Upper lobe of right lung (tissue), 1 donor: ENCODE measurements around the gene SLC12A3. TPM values are rescaled to one million over a fixed set of nuclear protein-coding genes. Genes with fewer than 3 reads are reported as not detected.

Experiments used
- ATAC-seq: fragments of 200-7000 bp; cut with Tn5 transposase; one replicate; pipeline ENCODE4 v1.9.1; 2020; ENCODE audit warnings: mild to moderate bottlenecking, moderate library complexity
- DNase-seq: peaks from one replicate; pipeline ENCODE4 v3.0.0-alpha.2; 2020
- H3K27ac ChIP-seq: fragments of 200-600 bp; one replicate; pipeline ENCODE4 v1.8.0; 2022
- H3K27me3 ChIP-seq: fragments of 200-600 bp; one replicate; pipeline ENCODE4 v1.8.0; 2022; ENCODE audit warnings: mild to moderate bottlenecking
- H3K36me3 ChIP-seq: fragments of 200-600 bp; one replicate; pipeline ENCODE4 v1.8.0; 2022
- H3K4me1 ChIP-seq: fragments of 200-600 bp; one replicate; pipeline ENCODE4 v1.8.0; 2022
- H3K4me3 ChIP-seq: fragments of 200-600 bp; one replicate; pipeline ENCODE4 v1.8.0; 2022; ENCODE audit warnings: mild to moderate bottlenecking
- H3K9me3 ChIP-seq: fragments of 200-600 bp; one replicate; pipeline ENCODE4 v1.8.0; 2022
- CTCF ChIP-seq: fragments of 200-600 bp; IDR thresholded peaks from one replicate; pipeline ENCODE4 v1.8.0; 2022; ENCODE audit warnings: antibody characterized with exemption
- intact Hi-C: fragments of 100-400 bp; cut with DNase I; formaldehyde crosslinking; loops from one replicate; pipeline ENCODE4 v1.11.0; 2022
- total RNA-seq: library from RNA; stranded (reverse); fragmentation: NEBNext Ultra II Directional; extraction: Animal tissue kit (Norgen Biotek cat#: 25700); gene quantifications from one replicate; pipeline ENCODE4 v1.2.1, GENCODE V29; 2021
- donor health status: DM: no; HTN: yes; CAD: no; lungs with severe emphysema.

Gene SLC12A3
- total RNA-seq, 1 donor from 2014 or later, result not detected

- Histone ChIP-seq H3K4me1 (peaks cover 65% of the 10 kb centered on the region), H3K4me3 (no peak overlapping the region), H3K36me3 (peaks cover 97% of the 10 kb centered on the region), H3K27me3 (no peaks in the 10 kb centered on the region), H3K9me3 (no peaks in the 10 kb centered on the region), H3K27ac (no peak overlapping the region)
- DNase-seq (no peak), ATAC-seq (no peak)
- intact Hi-C loops, result no loop called here
- TF ChIP-seq CTCF, result no peak
Observed at GRCh38 chr16:56941856-56942331, 76.9 kb downstream of the SLC12A3 start.

GRCh38 chr16:56943761-56944375 is 78.9 kb downstream of the SLC12A3 start:
- intact Hi-C loops, result no loop called here
- no peaks in the 10 kb centered on the region for H3K9me3 ChIP-seq
- ATAC-seq (no peak), DNase-seq (no peak)
- H3K4me1 ChIP-seq, result peaks cover 46% of the 10 kb centered on the region
- H3K27ac ChIP-seq, result no peak overlapping the region
- TF ChIP-seq CTCF, result no peak
- H3K36me3 ChIP-seq, result peaks cover 77% of the 10 kb centered on the region
- no peaks in the 10 kb centered on the region for H3K27me3 ChIP-seq
- H3K4me3 ChIP-seq, result no peak overlapping the region

- TF ChIP-seq CTCF, result no peak
- DNase-seq, result no peak
- Histone ChIP-seq H3K36me3 (peaks cover 64% of the 10 kb centered on the region), H3K4me3 (no peak overlapping the region), H3K27ac (no peak overlapping the region), H3K9me3 (no peaks in the 10 kb centered on the region), H3K4me1 (peaks cover 32% of the 10 kb centered on the region), H3K27me3 (no peaks in the 10 kb centered on the region)
- intact Hi-C loops, result no loop called here
- ATAC-seq, result no peak
Observed at GRCh38 chr16:56944954-56945839, 80.2 kb downstream of the SLC12A3 start.

DNA sequence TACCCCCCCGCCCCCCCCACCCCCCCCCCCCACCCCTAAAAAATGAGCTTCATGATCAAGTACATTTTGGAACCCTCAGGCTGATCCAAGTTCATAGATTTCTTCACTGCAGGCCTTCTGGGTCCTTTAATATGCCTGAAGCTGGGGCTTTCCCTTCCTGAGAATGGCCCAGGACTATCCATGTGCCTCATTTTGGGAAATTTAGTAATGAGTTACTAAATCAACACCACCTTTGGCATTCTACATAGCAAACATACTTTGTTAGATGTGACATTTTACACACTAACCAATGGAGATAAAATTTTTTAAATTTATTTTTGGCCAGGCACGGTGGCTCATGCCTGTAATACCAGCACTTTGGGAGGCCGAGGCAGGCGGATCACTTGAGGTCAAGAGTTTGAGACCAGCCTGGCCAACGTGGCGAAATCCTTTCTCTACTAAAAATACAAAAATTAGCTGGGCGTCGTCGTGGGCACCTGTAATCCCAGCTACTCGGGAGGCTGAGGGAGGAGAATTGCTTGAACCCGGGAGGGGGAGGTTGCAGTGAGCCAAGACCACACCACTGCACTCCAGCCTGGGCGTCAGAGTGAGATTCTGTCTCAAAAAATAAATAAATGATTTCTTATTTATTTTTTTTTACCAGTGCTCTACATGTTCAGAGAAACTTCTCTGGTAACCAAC is 81.0 kb downstream of the SLC12A3 start:
- H3K9me3 ChIP-seq, result no peaks in the 10 kb centered on the region
- peak overlapping the region; percentile 48 for H3K27ac ChIP-seq
- TF ChIP-seq CTCF, result no peak
- peaks cover 56% of the 10 kb centered on the region for H3K36me3 ChIP-seq
- H3K4me3 ChIP-seq, result no peak overlapping the region
- peaks cover 25% of the 10 kb centered on the region for H3K4me1 ChIP-seq
- ATAC-seq (peak; percentile 24), DNase-seq (no peak)
- H3K27me3 ChIP-seq, result no peaks in the 10 kb centered on the region
- intact Hi-C loops, result no loop called here

DNA sequence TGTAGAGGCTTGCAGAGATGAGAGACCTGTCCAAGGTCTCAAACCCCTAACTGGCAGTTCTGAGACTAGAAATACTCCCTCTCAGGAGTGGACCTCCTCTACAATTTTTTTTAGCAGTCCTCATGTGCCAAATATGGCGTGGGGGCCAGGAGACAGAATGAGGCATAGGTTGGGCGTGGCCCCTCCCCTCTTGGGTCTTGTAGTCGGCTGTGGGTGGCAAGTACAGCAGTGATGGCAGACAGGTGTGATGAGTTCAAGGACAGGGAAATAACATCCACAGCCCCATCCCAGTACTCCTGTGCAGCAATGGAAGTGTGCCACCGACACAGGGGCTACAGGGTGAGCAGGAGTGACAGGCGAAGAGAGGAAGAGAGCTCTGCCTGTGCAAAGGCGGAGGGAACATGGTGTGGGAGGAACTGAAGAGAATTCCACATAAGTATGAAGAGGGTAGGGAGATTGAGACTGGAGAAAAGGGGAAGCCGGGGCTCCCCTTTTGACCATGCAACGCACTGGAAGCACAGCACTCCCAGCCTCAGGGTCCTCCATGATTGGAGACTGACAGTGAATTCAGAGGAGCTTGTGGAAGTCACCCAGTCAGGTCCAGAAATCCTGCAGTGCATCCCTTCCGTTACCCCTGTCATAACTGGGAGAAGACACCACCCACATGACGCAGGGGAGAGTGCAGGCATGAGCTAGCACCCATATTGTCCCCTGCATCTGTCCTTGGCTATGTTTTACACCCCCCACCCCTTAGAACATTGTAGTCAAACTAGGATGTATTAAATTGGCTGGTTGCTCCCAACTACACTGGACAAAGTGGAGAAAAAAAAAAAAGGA is 82.0 kb downstream of the SLC12A3 start:
- ATAC-seq (peak; percentile 6), DNase-seq (no peak)

More for the DNA sequence above, 82.0 kb downstream of the SLC12A3 start:
- intact Hi-C loops, result no loop called here
- no peaks in the 10 kb centered on the region for H3K27me3 ChIP-seq
- TF ChIP-seq CTCF, result no peak
- H3K36me3 ChIP-seq, result peaks cover 46% of the 10 kb centered on the region
- H3K4me1 ChIP-seq, result peaks cover 20% of the 10 kb centered on the region
- no peaks in the 10 kb centered on the region for H3K9me3 ChIP-seq
- H3K27ac ChIP-seq, result no peak overlapping the region
- no peak overlapping the region for H3K4me3 ChIP-seq
